NCI-H748 (cell line): Measurements from ENCODE around the gene TRIM14.
A peak's percentile ranks its signal among the peaks of the same experiment; 100 is the strongest.

Experiments used
- DNase-seq: peaks from one replicate; lab custom pipeline; 2025; ENCODE audit not compliant: unreplicated experiment; lab: John Stamatoyannopoulos, UW

The TRIM14 gene, protein sequence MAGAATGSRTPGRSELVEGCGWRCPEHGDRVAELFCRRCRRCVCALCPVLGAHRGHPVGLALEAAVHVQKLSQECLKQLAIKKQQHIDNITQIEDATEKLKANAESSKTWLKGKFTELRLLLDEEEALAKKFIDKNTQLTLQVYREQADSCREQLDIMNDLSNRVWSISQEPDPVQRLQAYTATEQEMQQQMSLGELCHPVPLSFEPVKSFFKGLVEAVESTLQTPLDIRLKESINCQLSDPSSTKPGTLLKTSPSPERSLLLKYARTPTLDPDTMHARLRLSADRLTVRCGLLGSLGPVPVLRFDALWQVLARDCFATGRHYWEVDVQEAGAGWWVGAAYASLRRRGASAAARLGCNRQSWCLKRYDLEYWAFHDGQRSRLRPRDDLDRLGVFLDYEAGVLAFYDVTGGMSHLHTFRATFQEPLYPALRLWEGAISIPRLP

DNA sequence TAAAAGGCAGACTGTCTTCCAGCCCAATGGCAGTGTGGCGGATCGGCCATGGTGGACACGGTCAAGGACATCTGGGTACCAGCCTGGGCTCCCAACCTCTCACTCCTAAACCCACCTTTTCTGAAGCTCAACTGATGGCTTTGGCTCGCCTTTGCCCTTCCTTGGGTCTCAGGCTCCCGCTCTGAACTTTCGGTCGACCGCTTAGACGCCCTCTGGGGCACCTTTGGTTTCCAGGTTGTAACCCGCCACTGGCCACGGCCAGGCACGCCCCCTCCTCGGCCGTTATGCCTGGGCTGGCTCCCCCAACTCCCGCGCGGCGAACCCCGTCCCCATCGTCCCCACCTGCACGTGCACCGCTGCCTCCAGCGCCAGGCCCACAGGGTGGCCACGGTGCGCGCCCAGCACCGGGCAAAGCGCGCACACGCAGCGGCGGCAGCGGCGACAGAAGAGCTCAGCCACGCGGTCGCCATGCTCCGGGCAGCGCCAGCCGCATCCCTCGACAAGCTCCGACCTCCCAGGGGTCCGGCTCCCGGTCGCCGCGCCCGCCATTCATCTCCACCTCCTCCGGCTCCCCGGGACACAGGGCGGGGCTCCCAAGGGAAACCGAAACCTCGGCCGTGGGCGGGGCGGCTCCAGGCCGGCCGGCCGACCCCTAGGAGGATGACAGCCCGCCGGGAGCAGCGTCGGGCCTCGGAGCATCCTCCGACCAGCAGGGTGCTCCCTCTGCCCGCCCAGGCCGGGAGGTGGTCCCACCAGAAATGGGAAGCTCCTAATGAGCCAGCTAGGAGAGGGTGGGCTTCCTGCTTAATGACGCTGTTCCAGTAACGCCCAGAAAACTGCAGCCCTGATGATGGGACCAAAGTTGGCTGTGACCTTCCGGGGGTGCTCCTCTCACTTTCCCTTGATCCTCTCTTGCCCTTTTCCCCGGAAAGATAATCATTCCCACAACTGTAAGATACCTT, at the start of gene TRIM14:
Gene TRIM14, minus strand, starts transcription at position 583 of the 962 bp plus-strand sequence. Its CDS starts 34 bp downstream, at position 549.
- peak; percentile 55 for DNase-seq

GRCh38 chr9:98168153-98168780, 49.2 kb upstream of the TRIM14 start:
- no peak for DNase-seq

DNA sequence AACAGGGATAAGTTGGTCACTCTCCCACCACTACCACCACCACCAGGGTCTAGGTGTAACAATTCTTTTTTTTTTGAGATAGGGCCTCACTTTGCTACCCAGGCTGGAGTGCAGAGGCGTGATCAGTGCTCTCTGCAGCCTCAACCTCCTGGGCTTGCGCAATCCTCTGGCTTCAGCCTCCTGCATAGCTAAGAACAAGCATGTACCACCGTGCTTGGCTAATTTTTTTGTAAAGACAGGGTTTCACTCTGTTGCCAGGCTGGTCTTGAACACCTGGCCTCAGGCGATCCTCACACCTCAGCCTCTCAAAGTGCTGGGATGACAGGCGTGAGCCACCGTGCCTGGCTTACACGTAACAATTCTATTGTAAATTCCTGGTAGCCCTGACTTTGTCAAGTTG, 45.9 kb upstream of the TRIM14 start:
- DNase-seq, result no peak

- DNase-seq, result no peak
These were observed 43.6 kb upstream of the TRIM14 start for GRCh38 chr9:98162613-98163012.

GRCh38 chr9:98161851-98162250, 42.8 kb upstream of the TRIM14 start:
- no peak for DNase-seq

DNA sequence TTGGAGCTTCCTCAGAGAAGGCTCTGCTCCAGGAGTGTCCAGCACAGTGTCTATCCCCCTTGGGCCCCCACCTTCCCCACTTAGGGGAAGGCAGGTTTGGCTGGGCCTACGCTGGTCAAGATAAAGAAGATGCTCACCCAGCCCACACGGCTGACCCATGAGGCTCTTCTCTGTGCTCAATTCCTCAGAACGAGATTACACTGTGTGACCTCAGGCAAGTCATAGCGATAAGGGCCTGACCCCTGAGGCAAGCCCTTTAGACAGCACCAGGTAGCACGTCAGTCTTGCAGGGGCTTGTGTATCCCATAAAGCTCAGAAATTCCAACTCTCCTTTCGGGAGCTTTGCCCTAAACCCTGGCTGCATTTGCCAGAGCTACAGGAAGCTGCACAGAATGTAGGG, 40.8 kb upstream of the TRIM14 start:
- no peak for DNase-seq

DNA sequence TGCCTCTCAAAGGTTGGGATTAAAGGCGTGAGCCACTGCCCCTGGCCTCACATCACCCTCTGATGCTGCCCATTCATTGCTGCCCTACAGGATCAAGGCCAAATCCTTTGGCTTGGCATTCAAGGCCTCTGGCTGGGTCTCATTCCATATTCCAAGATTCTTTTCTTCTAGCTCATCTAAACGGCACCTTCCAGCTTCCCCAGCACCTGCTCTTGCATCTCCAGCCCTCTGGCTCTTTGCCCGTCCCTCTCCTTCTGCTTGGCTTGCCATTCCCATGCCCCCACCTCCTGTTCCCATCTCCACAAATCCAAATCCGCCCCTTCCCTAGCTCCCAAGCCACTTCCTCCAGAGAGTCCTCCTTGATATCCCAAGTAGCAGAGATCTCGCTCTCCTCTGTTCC, 40.3 kb upstream of the TRIM14 start:
- no peak for DNase-seq

DNA sequence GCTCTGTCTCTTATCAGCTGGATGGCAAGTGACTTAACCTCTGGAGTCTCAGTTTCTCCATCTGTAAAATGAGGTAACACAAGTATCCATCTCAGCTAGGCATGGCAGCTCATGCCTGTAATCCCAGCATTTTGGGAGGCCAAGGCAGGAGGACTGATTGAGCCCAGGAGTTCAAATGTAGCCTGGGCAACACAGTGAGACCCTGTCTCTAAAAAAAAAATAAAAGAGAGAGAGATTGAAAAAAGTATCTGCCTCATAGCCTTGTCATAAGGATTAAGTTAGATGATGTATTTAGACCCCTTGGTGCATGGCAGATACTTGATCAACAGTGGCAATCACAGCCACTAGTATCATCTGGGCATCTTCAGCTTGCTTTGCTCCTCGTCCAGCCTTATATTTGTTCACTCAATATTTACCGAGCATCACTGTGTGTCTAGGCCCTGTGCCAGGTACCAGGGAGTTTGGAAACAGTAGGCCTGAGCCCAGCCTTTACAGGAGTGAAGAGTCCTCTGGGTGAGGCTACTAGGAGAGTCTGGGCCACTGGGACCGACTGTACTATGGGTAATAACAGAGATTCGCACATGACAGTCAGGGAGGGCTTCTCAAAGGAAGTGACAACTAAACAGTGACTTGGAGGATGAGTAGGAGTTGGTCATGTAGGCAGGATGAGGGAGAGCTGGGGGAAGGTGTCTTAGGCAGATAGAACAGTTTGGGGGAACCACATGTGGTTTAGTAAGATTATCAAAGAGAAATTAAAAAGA, 39.2 kb upstream of the TRIM14 start:
- DNase-seq, result peak; percentile 63

GRCh38 chr9:98157372-98157771, 38.4 kb upstream of the TRIM14 start:
- DNase-seq, result no peak

DNA sequence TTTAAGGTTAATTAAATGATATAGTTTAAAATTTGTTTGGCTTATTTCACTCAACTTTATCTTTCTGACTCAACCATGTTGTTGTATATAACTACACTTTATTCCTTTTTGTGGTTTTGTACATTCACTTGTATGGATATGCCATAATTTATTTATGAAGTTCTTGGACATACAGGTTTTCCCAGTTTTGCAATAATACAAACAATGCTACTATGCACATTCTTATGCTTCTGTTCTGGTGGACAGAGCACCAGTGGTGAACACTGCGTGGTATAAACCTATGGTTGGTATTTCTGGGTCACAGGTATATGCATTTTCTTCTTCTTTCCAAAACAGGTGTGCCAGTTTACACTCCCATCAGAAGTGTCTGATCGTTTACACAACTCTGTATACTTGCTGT, 35.7 kb upstream of the TRIM14 start:
- DNase-seq, result no peak

DNA sequence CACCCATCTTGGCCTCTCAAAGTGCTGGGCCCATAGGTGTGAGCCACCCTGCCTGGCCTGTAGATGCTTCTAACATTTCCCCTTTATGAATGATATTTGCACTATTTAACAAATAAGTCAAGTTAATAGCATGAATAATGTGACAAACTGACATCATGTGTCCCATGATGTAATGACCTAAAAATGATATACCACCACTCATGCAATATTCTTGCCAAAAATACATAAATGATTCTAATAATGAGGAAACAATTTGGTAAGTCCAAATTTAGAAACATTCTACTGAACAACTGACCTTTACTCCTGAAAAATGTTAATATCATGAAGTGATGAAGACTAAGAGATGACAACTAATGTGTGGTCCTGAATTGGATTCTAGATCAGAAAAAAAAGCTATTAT, 33.5 kb upstream of the TRIM14 start:
- no peak for DNase-seq

DNA sequence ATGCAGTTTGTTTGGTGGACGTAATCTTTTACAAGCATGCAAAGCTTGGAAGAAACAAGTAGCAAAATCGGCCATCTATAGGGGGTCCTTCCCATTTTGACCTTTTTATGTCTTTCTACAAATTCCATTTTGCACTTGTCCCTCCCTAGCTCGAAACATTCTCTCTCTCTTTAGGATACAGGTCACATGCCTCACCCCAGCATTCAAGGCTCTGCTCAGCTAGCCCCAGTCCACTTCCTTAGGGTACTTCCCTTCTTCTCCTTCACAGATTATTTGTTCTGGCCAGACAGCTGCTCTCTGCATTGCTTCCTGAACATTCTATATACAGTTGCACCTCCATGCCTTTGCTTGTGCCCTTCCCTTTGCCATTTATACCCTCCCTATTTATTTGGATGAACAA, 31.7 kb upstream of the TRIM14 start:
- no peak for DNase-seq

- DNase-seq, result no peak
These were observed 31.1 kb upstream of the TRIM14 start for GRCh38 chr9:98150164-98150563.

DNA sequence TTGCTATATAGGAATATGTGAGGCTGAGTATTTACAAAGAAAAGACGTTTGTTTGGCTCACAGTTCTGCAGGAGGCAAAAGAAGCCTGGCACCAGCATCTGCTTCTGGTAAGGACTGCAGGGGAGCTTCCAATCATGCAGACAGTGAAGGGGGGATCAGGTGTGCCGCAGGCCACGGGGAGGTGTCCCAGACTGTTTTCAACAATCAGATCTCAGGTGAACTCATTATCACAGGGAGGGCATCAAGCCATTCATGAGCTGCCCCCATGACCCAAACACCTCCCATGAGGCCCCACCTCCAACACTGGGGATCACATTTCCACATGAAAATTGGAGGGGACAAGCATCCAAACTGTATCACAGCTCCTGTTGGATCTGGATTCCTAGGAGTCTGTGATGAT, 30.4 kb upstream of the TRIM14 start:
- no peak for DNase-seq

GRCh38 chr9:98148486-98148885, 29.5 kb upstream of the TRIM14 start:
- DNase-seq, result no peak

DNA sequence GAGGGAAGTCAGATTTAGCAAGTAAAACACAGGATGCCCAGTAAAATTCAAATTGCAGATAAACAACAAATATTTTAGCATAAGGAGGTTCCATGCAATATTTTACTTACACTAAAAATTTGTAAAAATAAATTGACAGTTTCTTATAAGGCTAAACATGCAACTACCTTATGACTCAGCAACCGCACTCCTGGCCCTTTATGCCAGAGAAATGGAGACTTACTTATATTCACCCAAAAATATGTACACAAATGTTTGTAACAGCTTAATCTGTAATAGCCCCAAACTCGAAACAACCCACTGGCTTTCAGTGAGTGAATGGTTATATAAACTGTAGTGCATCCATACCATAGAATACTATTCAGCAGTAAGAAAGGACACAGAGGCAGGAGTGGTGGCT, 28.6 kb upstream of the TRIM14 start:
- DNase-seq, result no peak

GRCh38 chr9:98146101-98146991, 27.3 kb upstream of the TRIM14 start:
- DNase-seq, result no peak

DNA sequence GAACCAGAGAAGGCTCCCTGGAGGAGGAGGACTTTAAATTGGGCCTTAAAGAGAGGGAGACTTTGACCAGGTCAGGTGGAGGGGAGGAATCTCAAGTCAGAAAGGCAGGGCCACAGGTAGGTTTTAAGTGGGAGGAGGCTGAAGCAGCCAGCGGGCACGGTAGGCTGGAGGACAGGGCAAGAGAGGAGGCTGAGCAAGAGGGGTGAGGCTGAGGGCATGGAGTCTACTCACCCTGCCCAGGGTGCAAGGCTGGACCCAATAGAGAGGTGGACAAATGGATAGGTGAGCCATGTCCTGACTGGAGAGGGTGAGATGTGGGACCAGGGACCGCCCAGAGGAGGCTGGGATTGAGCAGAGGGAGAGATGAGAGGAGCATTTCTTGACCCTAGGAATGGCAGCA, 25.6 kb upstream of the TRIM14 start:
- no peak for DNase-seq

- DNase-seq, result no peak
These were observed 25.1 kb upstream of the TRIM14 start for GRCh38 chr9:98144076-98144475.
